ENCODE data around the gene MAML2. TPM values are rescaled to one million over a fixed set of nuclear protein-coding genes. Genes with fewer than 3 reads are reported as not detected.

Gene MAML2
- polyA plus RNA-seq, 1 of the 3 experiments (the other 2 are of a cell fraction) = 20.1 TPM

DNA sequence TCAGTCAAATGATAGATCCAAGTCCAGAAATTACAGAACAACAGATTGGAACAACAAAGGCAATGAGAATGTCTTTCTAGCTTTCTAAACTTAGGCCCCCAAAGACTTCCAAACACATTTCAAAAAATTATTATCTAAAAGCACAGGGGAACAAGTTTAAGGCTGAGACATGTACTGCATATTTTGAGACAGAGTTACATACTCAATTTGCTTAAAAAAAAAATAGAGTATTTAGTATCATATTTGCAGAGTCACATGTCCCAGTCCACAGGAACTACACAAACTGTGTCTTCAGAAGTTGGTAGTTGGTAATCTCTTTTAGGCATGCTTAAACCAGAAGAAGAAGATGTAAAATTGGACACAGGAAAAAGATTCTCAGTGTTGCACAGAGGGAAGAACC lies 127.2 kb downstream of the MAML2 start:
- no peak for DNase-seq
- POLR2A ChIA-PET = no interaction called here
- TF ChIP-seq, protein P1, sequence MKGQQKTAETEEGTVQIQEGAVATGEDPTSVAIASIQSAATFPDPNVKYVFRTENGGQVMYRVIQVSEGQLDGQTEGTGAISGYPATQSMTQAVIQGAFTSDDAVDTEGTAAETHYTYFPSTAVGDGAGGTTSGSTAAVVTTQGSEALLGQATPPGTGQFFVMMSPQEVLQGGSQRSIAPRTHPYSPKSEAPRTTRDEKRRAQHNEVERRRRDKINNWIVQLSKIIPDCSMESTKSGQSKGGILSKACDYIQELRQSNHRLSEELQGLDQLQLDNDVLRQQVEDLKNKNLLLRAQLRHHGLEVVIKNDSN (IDR thresholded peaks at IDR 0.05; ENCODE audit: borderline replicate concordance, low read depth) = peak; percentile 40; the same call in 1 of the 2 replicates
- TF ChIP-seq TAF1 (IDR thresholded peaks at IDR 0.05; ENCODE audit: borderline replicate concordance, low read depth, low read length) = no peak
- TF ChIP-seq, protein P2, sequence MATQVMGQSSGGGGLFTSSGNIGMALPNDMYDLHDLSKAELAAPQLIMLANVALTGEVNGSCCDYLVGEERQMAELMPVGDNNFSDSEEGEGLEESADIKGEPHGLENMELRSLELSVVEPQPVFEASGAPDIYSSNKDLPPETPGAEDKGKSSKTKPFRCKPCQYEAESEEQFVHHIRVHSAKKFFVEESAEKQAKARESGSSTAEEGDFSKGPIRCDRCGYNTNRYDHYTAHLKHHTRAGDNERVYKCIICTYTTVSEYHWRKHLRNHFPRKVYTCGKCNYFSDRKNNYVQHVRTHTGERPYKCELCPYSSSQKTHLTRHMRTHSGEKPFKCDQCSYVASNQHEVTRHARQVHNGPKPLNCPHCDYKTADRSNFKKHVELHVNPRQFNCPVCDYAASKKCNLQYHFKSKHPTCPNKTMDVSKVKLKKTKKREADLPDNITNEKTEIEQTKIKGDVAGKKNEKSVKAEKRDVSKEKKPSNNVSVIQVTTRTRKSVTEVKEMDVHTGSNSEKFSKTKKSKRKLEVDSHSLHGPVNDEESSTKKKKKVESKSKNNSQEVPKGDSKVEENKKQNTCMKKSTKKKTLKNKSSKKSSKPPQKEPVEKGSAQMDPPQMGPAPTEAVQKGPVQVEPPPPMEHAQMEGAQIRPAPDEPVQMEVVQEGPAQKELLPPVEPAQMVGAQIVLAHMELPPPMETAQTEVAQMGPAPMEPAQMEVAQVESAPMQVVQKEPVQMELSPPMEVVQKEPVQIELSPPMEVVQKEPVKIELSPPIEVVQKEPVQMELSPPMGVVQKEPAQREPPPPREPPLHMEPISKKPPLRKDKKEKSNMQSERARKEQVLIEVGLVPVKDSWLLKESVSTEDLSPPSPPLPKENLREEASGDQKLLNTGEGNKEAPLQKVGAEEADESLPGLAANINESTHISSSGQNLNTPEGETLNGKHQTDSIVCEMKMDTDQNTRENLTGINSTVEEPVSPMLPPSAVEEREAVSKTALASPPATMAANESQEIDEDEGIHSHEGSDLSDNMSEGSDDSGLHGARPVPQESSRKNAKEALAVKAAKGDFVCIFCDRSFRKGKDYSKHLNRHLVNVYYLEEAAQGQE (IDR thresholded peaks at IDR 0.05; ENCODE audit: low read depth, low read length) = no peak
- no peak for TF ChIP-seq CHD2 (IDR thresholded peaks at IDR 0.05; ENCODE audit: low read length, partially characterized antibody)
- TF ChIP-seq, protein P3, sequence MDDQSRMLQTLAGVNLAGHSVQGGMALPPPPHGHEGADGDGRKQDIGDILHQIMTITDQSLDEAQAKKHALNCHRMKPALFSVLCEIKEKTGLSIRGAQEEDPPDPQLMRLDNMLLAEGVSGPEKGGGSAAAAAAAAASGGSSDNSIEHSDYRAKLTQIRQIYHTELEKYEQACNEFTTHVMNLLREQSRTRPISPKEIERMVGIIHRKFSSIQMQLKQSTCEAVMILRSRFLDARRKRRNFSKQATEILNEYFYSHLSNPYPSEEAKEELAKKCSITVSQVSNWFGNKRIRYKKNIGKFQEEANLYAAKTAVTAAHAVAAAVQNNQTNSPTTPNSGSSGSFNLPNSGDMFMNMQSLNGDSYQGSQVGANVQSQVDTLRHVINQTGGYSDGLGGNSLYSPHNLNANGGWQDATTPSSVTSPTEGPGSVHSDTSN (IDR thresholded peaks at IDR 0.05) = no peak
- TF ChIP-seq, protein P4, sequence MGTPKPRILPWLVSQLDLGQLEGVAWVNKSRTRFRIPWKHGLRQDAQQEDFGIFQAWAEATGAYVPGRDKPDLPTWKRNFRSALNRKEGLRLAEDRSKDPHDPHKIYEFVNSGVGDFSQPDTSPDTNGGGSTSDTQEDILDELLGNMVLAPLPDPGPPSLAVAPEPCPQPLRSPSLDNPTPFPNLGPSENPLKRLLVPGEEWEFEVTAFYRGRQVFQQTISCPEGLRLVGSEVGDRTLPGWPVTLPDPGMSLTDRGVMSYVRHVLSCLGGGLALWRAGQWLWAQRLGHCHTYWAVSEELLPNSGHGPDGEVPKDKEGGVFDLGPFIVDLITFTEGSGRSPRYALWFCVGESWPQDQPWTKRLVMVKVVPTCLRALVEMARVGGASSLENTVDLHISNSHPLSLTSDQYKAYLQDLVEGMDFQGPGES (IDR thresholded peaks at IDR 0.05; ENCODE audit: low read depth, low read length) = no peak
- TF ChIP-seq RCOR1 (IDR thresholded peaks at IDR 0.05; ENCODE audit: low read length) = no peak
- no peak for TF ChIP-seq JUND (IDR thresholded peaks at IDR 0.05)
- Histone ChIP-seq H4K20me1 (ENCODE audit: insufficient read depth) (no peaks in the 10 kb centered on the region), H3K9ac (peak overlapping the region; percentile 28; the same call in 1 of the 2 replicates), H3K9me2 (no peaks in the 10 kb centered on the region), H3K4me1 (ENCODE audit: control insufficient read depth in 1 of 2, insufficient read depth in 2 of 2, low read depth in 1 of 2, low read length in 1 of 2) (peaks cover 3 to 68% of the 10 kb centered on the region in 2 experiments), H3K4me3 (ENCODE audit: low read depth in 2 of 2, low read length in 1 of 2) (no peak overlapping the region), H2AFZ (ENCODE audit: low read depth) (no peak overlapping the region), H3K27ac (ENCODE audit: low read depth in 2 of 2, low read length in 1 of 2) (peak overlapping the region; percentile 50 to 99; a peak in 3 of 4 replicates), H3F3A (replicated peaks; ENCODE audit: insufficient read depth) (peaks cover 39% of the 10 kb centered on the region), H3K4me2 (peak overlapping the region; percentile 52), H3K9me3 (no peaks in the 10 kb centered on the region), H3K27me3 (ENCODE audit: insufficient read depth) (no peaks in the 10 kb centered on the region), H3K36me3 (replicated peaks in 1 of 2; ENCODE audit: control insufficient read depth in 1 of 2, insufficient read depth in 2 of 2, low read length in 1 of 2) (no peaks in the 10 kb centered on the region), H3K79me2 (ENCODE audit: insufficient read depth) (peaks cover 79% of the 10 kb centered on the region)
- CTCF ChIA-PET = interaction anchor here (1.0 kb wide), 1 partner anchor 79 kb away, joined by 3 read pairs; no protein-coding TSS in a partner anchor

Data from SK-N-SH (cell line).